ENCODE measurements around the gene DNM1.

- TF ChIP-seq, protein P1, sequence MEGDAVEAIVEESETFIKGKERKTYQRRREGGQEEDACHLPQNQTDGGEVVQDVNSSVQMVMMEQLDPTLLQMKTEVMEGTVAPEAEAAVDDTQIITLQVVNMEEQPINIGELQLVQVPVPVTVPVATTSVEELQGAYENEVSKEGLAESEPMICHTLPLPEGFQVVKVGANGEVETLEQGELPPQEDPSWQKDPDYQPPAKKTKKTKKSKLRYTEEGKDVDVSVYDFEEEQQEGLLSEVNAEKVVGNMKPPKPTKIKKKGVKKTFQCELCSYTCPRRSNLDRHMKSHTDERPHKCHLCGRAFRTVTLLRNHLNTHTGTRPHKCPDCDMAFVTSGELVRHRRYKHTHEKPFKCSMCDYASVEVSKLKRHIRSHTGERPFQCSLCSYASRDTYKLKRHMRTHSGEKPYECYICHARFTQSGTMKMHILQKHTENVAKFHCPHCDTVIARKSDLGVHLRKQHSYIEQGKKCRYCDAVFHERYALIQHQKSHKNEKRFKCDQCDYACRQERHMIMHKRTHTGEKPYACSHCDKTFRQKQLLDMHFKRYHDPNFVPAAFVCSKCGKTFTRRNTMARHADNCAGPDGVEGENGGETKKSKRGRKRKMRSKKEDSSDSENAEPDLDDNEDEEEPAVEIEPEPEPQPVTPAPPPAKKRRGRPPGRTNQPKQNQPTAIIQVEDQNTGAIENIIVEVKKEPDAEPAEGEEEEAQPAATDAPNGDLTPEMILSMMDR (IDR thresholded peaks at IDR 0.05) = no peak
- TF ChIP-seq EZH2 (IDR thresholded peaks at IDR 0.05) (no peak), EZH2phosphoT487 (IDR thresholded peaks at IDR 0.05) (no peak)
Observed at GRCh38 chr9:128169492-128169891, 33.7 kb upstream of the DNM1 start.

Measured in neural progenitor cell (in vitro differentiated cells).